B cell (primary cell): ENCODE measurements around the gene NEUROD4. TPM values are rescaled to one million over a fixed set of nuclear protein-coding genes. Genes with fewer than 3 reads are reported as not detected.

ENCODE experiments used
- ATAC-seq: fragments of 200-7000 bp; cut with Tn5 transposase; one replicate; pipeline ENCODE4 v1.10.0; 2021; ENCODE audit warnings: low read depth, mild to moderate bottlenecking, moderate number of reproducible peaks, moderate library complexity
- CTCF ChIA-PET: fragments of 350-600 bp; sonication (Branson Sonifier 250); formaldehyde crosslinking; loops from one replicate; lab custom pipeline; 2021; ENCODE audit warnings: antibody characterized with exemption, inconsistent platforms; lab: Charles Lee
- POLR2A ChIA-PET: fragments of 350-600 bp; sonication (Branson Sonifier 250); formaldehyde crosslinking; loops from one replicate; lab custom pipeline; 2021; ENCODE audit warnings: antibody characterized with exemption; lab: Charles Lee
- DNase-seq: peaks from one replicate; pipeline ENCODE4 v3.0.0; 2013
- H2AFZ ChIP-seq: 2 replicates; pipeline ENCODE4 v1.6.1; 2012; ENCODE audit warnings: mild to moderate bottlenecking, low read depth, low read length; ENCODE audit not compliant: insufficient read depth, poor library complexity, severe bottlenecking
- H3K27ac ChIP-seq, 2 donors: 1 replicate in 1 of 2; 2 replicates in 1 of 2; pipeline ENCODE4 v1.5.1; 2012 to 2013; ENCODE audit warnings: low read length in 2 of 2, mild to moderate bottlenecking in 2 of 2, moderate library complexity in 1 of 2
- H3K27me3 ChIP-seq, 4 experiments: fragments of 200-600 bp in 1 of 4; sonication (generic) in 1 of 4; replicated peaks in 1 of 4; 1 replicate in 2 of 4; 2 replicates in 2 of 4; pipeline versions ENCODE4 v1.6.1 to v1.7.0; 2013 to 2016; ENCODE audit warnings: low read length in 3 of 4, mild to moderate bottlenecking in 2 of 4, mixed read lengths in 1 of 4, moderate library complexity in 1 of 4; ENCODE audit not compliant: insufficient read depth in 4 of 4, control insufficient read depth in 3 of 4; ENCODE audit errors: control extremely low read depth in 1 of 4
- H3K36me3 ChIP-seq, 2 experiments: replicated peaks in 1 of 2; 1 replicate in 1 of 2; 2 replicates in 1 of 2; pipeline versions ENCODE4 v1.6.1 to v1.7.1; 2013; ENCODE audit warnings: low read length in 1 of 2; ENCODE audit not compliant: insufficient read depth in 2 of 2, control insufficient read depth in 1 of 2; ENCODE audit errors: control extremely low read depth in 1 of 2, extremely low read depth in 1 of 2
- H3K4me1 ChIP-seq, 2 donors: fragments of 200-600 bp in 1 of 2; sonication (generic) in 1 of 2; 1 replicate in 1 of 2; 2 replicates in 1 of 2; pipeline versions ENCODE4 v1.5.1 to v1.6.1; 2013 to 2017; ENCODE audit warnings: low read length in 2 of 2; ENCODE audit not compliant: control insufficient read depth in 2 of 2, insufficient read depth in 2 of 2
- H3K4me2 ChIP-seq: replicated peaks from 2 replicates; pipeline ENCODE3; 2012; ENCODE audit warnings: mild to moderate bottlenecking, low read depth, low read length; ENCODE audit not compliant: poor library complexity, severe bottlenecking
- H3K4me3 ChIP-seq, 5 experiments: fragments of 200-600 bp in 1 of 5; sonication (generic) in 1 of 5; 1 replicate in 3 of 5; 2 replicates in 2 of 5; pipeline versions ENCODE4 v1.5.1 to v1.7.0; 2011 to 2016; ENCODE audit warnings: low read length in 4 of 5, mild to moderate bottlenecking in 4 of 5, low read depth in 2 of 5, control low read depth in 1 of 5, moderate library complexity in 1 of 5; ENCODE audit not compliant: insufficient read depth in 1 of 5; ENCODE audit errors: control extremely low read depth in 1 of 5, extremely low read depth in 1 of 5
- H3K79me2 ChIP-seq: fragments of 200-600 bp; sonication (generic); one replicate; pipeline ENCODE4 v1.6.0; 2016; ENCODE audit warnings: low read length; ENCODE audit not compliant: control insufficient read depth, insufficient read depth
- H3K9ac ChIP-seq: fragments of 200-600 bp; sonication (generic); 2 replicates; pipeline ENCODE4 v1.6.1; 2017; ENCODE audit warnings: mild to moderate bottlenecking, low read length, moderate library complexity
- H3K9me3 ChIP-seq, 3 donors: one replicate each; pipeline versions ENCODE4 v1.6.1 to v1.7.1; 2013; ENCODE audit warnings: low read length in 2 of 3; ENCODE audit not compliant: control insufficient read depth in 2 of 3, insufficient read depth in 1 of 3; ENCODE audit errors: control extremely low read depth in 1 of 3
- H4K20me1 ChIP-seq: 2 replicates; pipeline ENCODE4 v1.6.0; 2012; ENCODE audit warnings: mild to moderate bottlenecking, low read length; ENCODE audit not compliant: insufficient read depth, control insufficient read depth, poor library complexity, severe bottlenecking
- H3K27ac Mint-ChIP-seq: one replicate; pipeline ENCODE4 v1.8.0; 2021; ENCODE audit warnings: mixed read lengths
- H3K27me3 Mint-ChIP-seq: one replicate; pipeline ENCODE4 v1.8.0; 2021; ENCODE audit warnings: mixed read lengths
- H3K4me1 Mint-ChIP-seq: one replicate; pipeline ENCODE4 v1.8.0; 2021; ENCODE audit warnings: mixed read lengths
- H3K4me3 Mint-ChIP-seq: one replicate; pipeline ENCODE4 v1.8.0; 2021; ENCODE audit warnings: mixed read lengths
- H3K9me3 Mint-ChIP-seq: one replicate; pipeline ENCODE4 v1.8.0; 2022; ENCODE audit warnings: mixed read lengths; ENCODE audit not compliant: insufficient read depth
- EZH2 ChIP-seq: IDR thresholded peaks from 2 replicates; pipeline ENCODE4 v1.6.1; 2012; ENCODE audit warnings: borderline replicate concordance, low read depth, mild to moderate bottlenecking, moderate library complexity, low read length; ENCODE audit not compliant: insufficient read depth, poor library complexity, severe bottlenecking
- WGBS: methylation state at CpG from one replicate; pipeline ENCODE4 v1.1.5; 2013; ENCODE audit warnings: missing lambda C conversion rate; ENCODE audit not compliant: insufficient coverage; 5-methylcytosine and 5-hydroxymethylcytosine counted together
- intact Hi-C: fragments of 100-400 bp; cut with micrococcal nuclease; formaldehyde crosslinking; loops from one replicate; pipeline ENCODE4 v1.10.0; 2022
- polyA plus RNA-seq: library from polyadenylated mRNA; depleted of rRNA; stranded (reverse); fragments of >200 nt; gene quantifications from 2 replicates; pipeline ENCODE4 v1.2.3, GENCODE V29; 2012
- total RNA-seq, 2 donors: library from RNA; stranded (reverse); fragments of 120-200 nt in 1 of 2; gene quantifications; 1 replicate in 1 of 2; 2 replicates in 1 of 2; pipeline versions ENCODE4 v1.2.3 to v1.2.4, GENCODE V29; 2013 to 2022
- TF ChIP-seq, protein P1 (sequence below): fragments of 200-600 bp; IDR thresholded peaks from one replicate; pipeline ENCODE4 v1.8.0; 2022; ENCODE audit warnings: antibody characterized with exemption, mild to moderate bottlenecking

NEUROD4 gene
- total and polyA plus RNA-seq, 2 donors (not counting 1 experiment from before 2014, with no cell fraction given) = not detected

GRCh38 chr12:54996205-54996604 lies 23.6 kb upstream of the NEUROD4 start:
- H3K9me3 ChIP-seq = peaks cover 0 to 13% (median 13%) of the 10 kb centered on the region in 3 donors
- no peaks in the 10 kb centered on the region for H3K36me3 ChIP-seq
- TF ChIP-seq, protein P1, sequence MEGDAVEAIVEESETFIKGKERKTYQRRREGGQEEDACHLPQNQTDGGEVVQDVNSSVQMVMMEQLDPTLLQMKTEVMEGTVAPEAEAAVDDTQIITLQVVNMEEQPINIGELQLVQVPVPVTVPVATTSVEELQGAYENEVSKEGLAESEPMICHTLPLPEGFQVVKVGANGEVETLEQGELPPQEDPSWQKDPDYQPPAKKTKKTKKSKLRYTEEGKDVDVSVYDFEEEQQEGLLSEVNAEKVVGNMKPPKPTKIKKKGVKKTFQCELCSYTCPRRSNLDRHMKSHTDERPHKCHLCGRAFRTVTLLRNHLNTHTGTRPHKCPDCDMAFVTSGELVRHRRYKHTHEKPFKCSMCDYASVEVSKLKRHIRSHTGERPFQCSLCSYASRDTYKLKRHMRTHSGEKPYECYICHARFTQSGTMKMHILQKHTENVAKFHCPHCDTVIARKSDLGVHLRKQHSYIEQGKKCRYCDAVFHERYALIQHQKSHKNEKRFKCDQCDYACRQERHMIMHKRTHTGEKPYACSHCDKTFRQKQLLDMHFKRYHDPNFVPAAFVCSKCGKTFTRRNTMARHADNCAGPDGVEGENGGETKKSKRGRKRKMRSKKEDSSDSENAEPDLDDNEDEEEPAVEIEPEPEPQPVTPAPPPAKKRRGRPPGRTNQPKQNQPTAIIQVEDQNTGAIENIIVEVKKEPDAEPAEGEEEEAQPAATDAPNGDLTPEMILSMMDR = no peak
- no peak for TF ChIP-seq EZH2
- no peak overlapping the region for H3K9ac ChIP-seq
- intact Hi-C loops = no loop called here
- Mint-ChIP-seq H3K27me3 (no peaks in the 10 kb centered on the region), H3K9me3 (no peaks in the 10 kb centered on the region), H3K4me3 (no peak overlapping the region), H3K27ac (no peak overlapping the region), H3K4me1 (peaks cover 35% of the 10 kb centered on the region)
- no peak overlapping the region for H3K4me2 ChIP-seq
- H3K79me2 ChIP-seq = no peaks in the 10 kb centered on the region
- H3K27me3 ChIP-seq = no peaks in the 10 kb centered on the region
- DNase-seq = no peak
- 27% methylated on average over 5 of the region's 5 CpGs for WGBS
- peaks cover 35 to 38% of the 10 kb centered on the region in 2 donors for H3K4me1 ChIP-seq
- no peak overlapping the region for H2AFZ ChIP-seq
- no peak overlapping the region for H3K4me3 ChIP-seq
- POLR2A ChIA-PET = no interaction called here
- CTCF ChIA-PET = interaction anchor here (1.0 to 13.4 kb wide), 8 partner anchors 11 to 247 kb away, joined by 3 to 647 read pairs (median 4); no protein-coding TSS in a partner anchor
- ATAC-seq = no peak
- H4K20me1 ChIP-seq = no peaks in the 10 kb centered on the region
- H3K27ac ChIP-seq = no peak overlapping the region

- Mint-ChIP-seq H3K9me3 (no peaks in the 10 kb centered on the region), H3K4me3 (no peak overlapping the region), H3K4me1 (peaks cover 29% of the 10 kb centered on the region), H3K27me3 (no peaks in the 10 kb centered on the region), H3K27ac (no peak overlapping the region)
- intact Hi-C loops = no loop called here
- Histone ChIP-seq H3K4me1 (peaks cover 29 to 30% of the 10 kb centered on the region in 2 donors), H3K4me2 (no peak overlapping the region), H3K27ac (no peak overlapping the region), H3K9ac (no peak overlapping the region), H3K4me3 (no peak overlapping the region), H3K27me3 (no peaks in the 10 kb centered on the region), H4K20me1 (no peaks in the 10 kb centered on the region), H3K36me3 (no peaks in the 10 kb centered on the region), H3K79me2 (no peaks in the 10 kb centered on the region), H3K9me3 (peaks cover 0 to 13% (median 13%) of the 10 kb centered on the region in 3 donors), H2AFZ (no peak overlapping the region)
- TF ChIP-seq, protein P1 = no peak
- TF ChIP-seq EZH2 = no peak
- no peak for DNase-seq
- WGBS = 83% methylated on average over 4 of the region's 4 CpGs
- CTCF ChIA-PET = interaction anchor here (0.6 to 13.4 kb wide), 6 partner anchors 12 to 497 kb away, joined by 3 to 647 read pairs (median 6); partner anchors contain the start of gene TESPA1
- no peak for ATAC-seq
- POLR2A ChIA-PET = no interaction called here
Observed at GRCh38 chr12:54997929-54998522, 21.7 kb upstream of the NEUROD4 start.
